Trophoblast cell (in vitro differentiated cells and primary cell): ENCODE data around the gene GAS2L1.

ENCODE experiments used
- DNase-seq, 2 donors: peaks; one replicate each; pipeline ENCODE4 v3.0.0-alpha.2; 2016
- H2AFZ ChIP-seq: 2 replicates; pipeline ENCODE4 v1.6.1; 2013; ENCODE audit warnings: low read length, moderate library complexity, mild to moderate bottlenecking; ENCODE audit not compliant: insufficient read depth, poor library complexity
- H2AK5ac ChIP-seq: 2 replicates; pipeline ENCODE4 v1.6.1; 2013; ENCODE audit warnings: mild to moderate bottlenecking, low read length
- H2BK120ac ChIP-seq: 2 replicates; pipeline ENCODE4 v1.6.1; 2013; ENCODE audit warnings: low read length, mild to moderate bottlenecking, moderate library complexity; ENCODE audit not compliant: insufficient read depth, poor library complexity
- H2BK12ac ChIP-seq: 2 replicates; pipeline ENCODE4 v1.6.1; 2013; ENCODE audit warnings: mild to moderate bottlenecking, low read length, moderate library complexity
- H2BK5ac ChIP-seq: 2 replicates; pipeline ENCODE4 v1.6.1; 2013; ENCODE audit warnings: low read length, low read depth, moderate library complexity, mild to moderate bottlenecking; ENCODE audit not compliant: poor library complexity
- H3K14ac ChIP-seq: 2 replicates; pipeline ENCODE4 v1.6.1; 2013; ENCODE audit warnings: mild to moderate bottlenecking, low read length
- H3K18ac ChIP-seq: 2 replicates; pipeline ENCODE4 v1.6.1; 2013; ENCODE audit warnings: mild to moderate bottlenecking, low read length
- H3K23ac ChIP-seq: 2 replicates; pipeline ENCODE4 v1.6.1; 2013; ENCODE audit warnings: low read length
- H3K27ac ChIP-seq: 2 replicates; pipeline ENCODE4 v1.5.1; 2013; ENCODE audit warnings: low read depth, mild to moderate bottlenecking, inconsistent platforms, low read length, moderate library complexity
- H3K27me3 ChIP-seq: 2 replicates; pipeline ENCODE4 v1.6.1; 2013; ENCODE audit warnings: inconsistent platforms, mild to moderate bottlenecking, low read length, moderate library complexity; ENCODE audit not compliant: insufficient read depth
- H3K36me3 ChIP-seq, 2 experiments: 1 replicate in 1 of 2; 2 replicates in 1 of 2; pipeline ENCODE4 v1.6.1; 2013; ENCODE audit warnings: low read length in 2 of 2, mild to moderate bottlenecking in 2 of 2, moderate library complexity in 1 of 2; ENCODE audit not compliant: insufficient read depth in 2 of 2, control insufficient read depth in 1 of 2
- H3K4ac ChIP-seq: 2 replicates; pipeline ENCODE4 v1.6.1; 2013; ENCODE audit warnings: low read depth, mild to moderate bottlenecking, low read length, moderate library complexity
- H3K4me1 ChIP-seq, 2 experiments: 1 replicate in 1 of 2; 2 replicates in 1 of 2; pipeline ENCODE4 v1.6.1; 2013; ENCODE audit warnings: low read length in 2 of 2, mild to moderate bottlenecking in 2 of 2, moderate library complexity in 1 of 2; ENCODE audit not compliant: insufficient read depth in 2 of 2, control insufficient read depth in 1 of 2
- H3K4me2 ChIP-seq: 2 replicates; pipeline ENCODE4 v1.6.1; 2013; ENCODE audit warnings: inconsistent platforms, mild to moderate bottlenecking, low read length, moderate library complexity
- H3K4me3 ChIP-seq: 2 replicates; pipeline ENCODE4 v1.5.1; 2013; ENCODE audit warnings: mild to moderate bottlenecking, low read depth, low read length, inconsistent platforms
- H3K79me1 ChIP-seq: one replicate; pipeline ENCODE4 v1.6.1; 2013; ENCODE audit warnings: low read length
- H3K79me2 ChIP-seq: 2 replicates; pipeline ENCODE4 v1.6.1; 2013; ENCODE audit warnings: low read length, mild to moderate bottlenecking; ENCODE audit not compliant: control insufficient read depth, insufficient read depth, poor library complexity
- H3K9ac ChIP-seq: 2 replicates; pipeline ENCODE4 v1.6.1; 2013; ENCODE audit warnings: mild to moderate bottlenecking, low read length
- H3K9me3 ChIP-seq: 2 replicates; pipeline ENCODE4 v1.6.1; 2013; ENCODE audit warnings: low read depth, mild to moderate bottlenecking, control low read depth, inconsistent platforms, low read length; ENCODE audit not compliant: insufficient read depth
- H4K12ac ChIP-seq: 2 replicates; pipeline ENCODE4 v1.6.1; 2013; ENCODE audit warnings: low read depth, mild to moderate bottlenecking, low read length, moderate library complexity
- H4K8ac ChIP-seq: 2 replicates; pipeline ENCODE4 v1.6.1; 2013; ENCODE audit warnings: low read depth, mild to moderate bottlenecking, low read length, moderate library complexity
- H4K91ac ChIP-seq: one replicate; pipeline ENCODE4 v1.6.1; 2013; ENCODE audit warnings: low read depth, mild to moderate bottlenecking, low read length, moderate library complexity
- WGBS: extraction: QIAGEN DNeasy Blood & Tissue Kit; methylation state at CpG from one replicate; pipeline ENCODE4 v1.1.7; 2013; ENCODE audit warnings: missing lambda C conversion rate; ENCODE audit not compliant: insufficient read length, insufficient coverage; ENCODE audit errors: extremely low coverage; 5-methylcytosine and 5-hydroxymethylcytosine counted together

Gene GAS2L1

GRCh38 chr22:29272624-29273023 lies 33.8 kb upstream of the GAS2L1 start:
- H3K18ac ChIP-seq: no peak overlapping the region
- H3K79me1 ChIP-seq: peaks cover 14% of the 10 kb centered on the region
- no peak overlapping the region for H3K14ac ChIP-seq
- no peaks in the 10 kb centered on the region for H3K27me3 ChIP-seq
- H4K8ac ChIP-seq: no peak overlapping the region
- no peak overlapping the region for H3K27ac ChIP-seq
- H3K79me2 ChIP-seq: peaks cover 29% of the 10 kb centered on the region
- H2AK5ac ChIP-seq: no peak overlapping the region
- H2BK120ac ChIP-seq: no peak overlapping the region
- no peak overlapping the region for H4K91ac ChIP-seq
- H3K9ac ChIP-seq: no peak overlapping the region
- H2AFZ ChIP-seq: no peak overlapping the region
- H3K4ac ChIP-seq: peak overlapping the region; percentile 96
- no peak overlapping the region for H2BK5ac ChIP-seq
- no peak overlapping the region for H3K4me3 ChIP-seq
- no CpG with 5 or more reads among the region's 2 CpGs for WGBS
- DNase-seq: no peak
- no peak overlapping the region for H3K4me2 ChIP-seq
- H2BK12ac ChIP-seq: no peak overlapping the region
- no peak overlapping the region for H3K23ac ChIP-seq
- H4K12ac ChIP-seq: no peak overlapping the region
- peaks cover 0 to 6% of the 10 kb centered on the region in 2 experiments for H3K4me1 ChIP-seq
- no peaks in the 10 kb centered on the region for H3K9me3 ChIP-seq
- H3K36me3 ChIP-seq: peaks cover 10 to 22% of the 10 kb centered on the region in 2 experiments

DNA sequence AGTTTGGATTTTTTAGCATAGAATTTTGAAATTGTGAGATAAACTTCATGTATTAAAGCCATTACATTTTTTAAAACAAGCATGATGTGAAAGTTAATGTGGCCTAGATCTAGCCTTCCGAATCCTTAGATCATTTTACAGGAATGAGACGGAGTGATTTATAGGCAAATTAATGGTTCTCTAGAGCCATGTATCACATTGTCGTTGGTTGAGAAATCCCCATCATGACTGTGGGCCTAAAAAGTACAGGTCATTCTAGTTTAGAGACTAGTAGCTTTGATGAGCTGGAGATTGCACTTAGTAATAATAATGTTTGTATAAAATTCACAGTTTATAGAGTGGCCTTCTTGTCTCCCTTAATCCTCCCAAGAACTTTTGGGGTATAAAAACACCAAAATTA lies 31.3 kb upstream of the GAS2L1 start:
- Histone ChIP-seq H3K23ac (no peak overlapping the region), H2BK12ac (no peak overlapping the region), H2BK120ac (no peak overlapping the region), H2AFZ (no peak overlapping the region), H3K4me1 (peaks cover 0 to 3% of the 10 kb centered on the region in 2 experiments), H3K18ac (no peak overlapping the region), H3K9me3 (no peaks in the 10 kb centered on the region), H4K12ac (no peak overlapping the region), H2AK5ac (no peak overlapping the region), H2BK5ac (no peak overlapping the region), H3K9ac (no peak overlapping the region), H3K27me3 (no peaks in the 10 kb centered on the region), H3K79me2 (peaks cover 8% of the 10 kb centered on the region), H3K14ac (no peak overlapping the region), H3K4me2 (no peak overlapping the region), H3K4me3 (no peak overlapping the region), H3K36me3 (peaks cover 22 to 42% of the 10 kb centered on the region in 2 experiments), H3K4ac (no peak overlapping the region), H3K27ac (no peak overlapping the region), H3K79me1 (no peaks in the 10 kb centered on the region), H4K8ac (no peak overlapping the region), H4K91ac (no peak overlapping the region)
- DNase-seq: no peak
- no CpG with 5 or more reads among the region's 3 CpGs for WGBS

DNA sequence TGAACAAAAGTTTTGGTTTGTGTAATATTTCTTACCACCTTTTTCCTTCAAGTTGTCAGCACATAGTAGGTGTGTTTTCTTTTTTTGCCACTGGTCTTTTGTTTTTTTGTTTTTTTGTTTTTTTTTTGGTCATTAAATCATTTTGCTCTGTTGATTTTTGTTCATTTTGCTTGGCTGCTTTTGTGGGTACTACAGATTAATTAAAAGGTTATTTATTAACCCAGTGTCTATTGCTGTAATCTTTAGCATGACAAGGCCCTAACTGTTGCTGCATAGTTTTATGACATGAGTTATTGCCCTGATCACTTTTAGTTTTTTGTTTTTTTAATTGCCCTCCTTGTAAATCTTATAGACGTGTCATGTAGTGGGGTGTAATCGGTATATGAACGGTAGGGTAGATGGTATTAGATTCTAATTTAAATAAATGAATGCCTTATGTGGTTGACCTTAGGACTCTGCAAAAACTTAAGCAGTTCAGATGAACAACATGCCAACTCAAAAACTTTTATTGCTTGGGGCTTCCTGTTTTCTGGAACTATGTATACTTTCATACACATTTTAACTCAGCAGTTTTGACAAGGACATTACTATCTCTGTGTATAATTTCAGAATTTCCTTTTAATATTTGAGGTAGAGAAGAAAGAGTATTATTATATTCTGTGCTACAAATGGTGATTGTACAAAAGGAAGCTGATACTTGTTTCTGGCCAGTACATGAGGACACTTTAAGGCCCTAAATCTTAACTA lies 30.5 kb upstream of the GAS2L1 start:
- Histone ChIP-seq H3K79me2 (peaks cover 5% of the 10 kb centered on the region), H4K12ac (no peak overlapping the region), H3K4me3 (no peak overlapping the region), H3K4ac (no peak overlapping the region), H2AK5ac (no peak overlapping the region), H3K27ac (no peak overlapping the region), H3K18ac (no peak overlapping the region), H3K4me1 (no peaks in the 10 kb centered on the region), H2BK5ac (no peak overlapping the region), H3K9me3 (no peaks in the 10 kb centered on the region), H3K79me1 (no peaks in the 10 kb centered on the region), H3K9ac (no peak overlapping the region), H2BK120ac (no peak overlapping the region), H4K91ac (no peak overlapping the region), H3K27me3 (no peaks in the 10 kb centered on the region), H3K36me3 (peaks cover 24 to 44% of the 10 kb centered on the region in 2 experiments), H4K8ac (no peak overlapping the region), H3K4me2 (no peak overlapping the region), H3K14ac (no peak overlapping the region), H2AFZ (no peak overlapping the region), H2BK12ac (no peak overlapping the region), H3K23ac (no peak overlapping the region)
- WGBS: 100% methylated on average over 1 of the region's 3 CpGs
- no peak for DNase-seq

DNA sequence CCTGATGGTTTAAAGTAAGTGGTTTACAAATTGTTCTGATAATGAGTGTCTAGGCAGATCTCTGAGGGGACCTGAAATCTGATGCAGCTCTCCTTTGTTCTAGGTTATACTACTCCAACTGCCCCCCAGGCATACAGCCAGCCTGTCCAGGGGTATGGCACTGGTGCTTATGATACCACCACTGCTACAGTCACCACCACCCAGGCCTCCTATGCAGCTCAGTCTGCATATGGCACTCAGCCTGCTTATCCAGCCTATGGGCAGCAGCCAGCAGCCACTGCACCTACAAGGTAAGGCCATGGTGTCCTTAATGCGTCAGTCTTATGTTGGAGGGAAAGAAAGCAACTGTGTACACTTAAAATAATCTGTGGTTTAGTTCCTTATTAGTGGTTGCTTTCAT lies 28.5 kb upstream of the GAS2L1 start:
- Histone ChIP-seq H3K4me1 (no peaks in the 10 kb centered on the region), H3K23ac (no peak overlapping the region), H3K9me3 (no peaks in the 10 kb centered on the region), H3K9ac (no peak overlapping the region), H3K27ac (no peak overlapping the region), H3K18ac (no peak overlapping the region), H4K12ac (no peak overlapping the region), H3K36me3 (peaks cover 32 to 55% of the 10 kb centered on the region in 2 experiments), H3K79me2 (peaks cover 4% of the 10 kb centered on the region), H3K4me3 (no peak overlapping the region), H3K4me2 (no peak overlapping the region), H3K14ac (no peak overlapping the region), H4K8ac (no peak overlapping the region), H2BK12ac (no peak overlapping the region), H3K4ac (no peak overlapping the region), H2AFZ (no peak overlapping the region), H2BK5ac (no peak overlapping the region), H2BK120ac (no peak overlapping the region), H2AK5ac (no peak overlapping the region), H3K79me1 (no peaks in the 10 kb centered on the region), H3K27me3 (no peaks in the 10 kb centered on the region), H4K91ac (no peak overlapping the region)
- no CpG with 5 or more reads among the region's 1 CpG for WGBS
- no peak for DNase-seq
